Neural progenitor cell (in vitro differentiated cells): Measurements from ENCODE around the gene STIM1.

Experiments
- CTCF ChIP-seq: fragments of 200-600 bp; sonication (generic); IDR thresholded peaks from 2 replicates; pipeline ENCODE4 v1.5.1; 2017; ENCODE audit warnings: antibody characterized with exemption, mild to moderate bottlenecking
- EZH2 ChIP-seq: fragments of 200-600 bp; sonication (generic); IDR thresholded peaks from 2 replicates; pipeline ENCODE4 v1.6.1; 2017; ENCODE audit warnings: antibody characterized with exemption, mild to moderate bottlenecking, moderate library complexity
- EZH2phosphoT487 ChIP-seq: fragments of 200-600 bp; sonication (generic); IDR thresholded peaks from 2 replicates; pipeline ENCODE4 v1.6.1; 2017; ENCODE audit warnings: antibody characterized with exemption

- TF ChIP-seq CTCF (no peak), EZH2 (no peak), EZH2phosphoT487 (no peak)
Measured at GRCh38 chr11:4084406-4085125, 229.1 kb downstream of the STIM1 start.
